Right lobe of liver (tissue), 6 donors: ENCODE data around the gene RPL22. TPM values are rescaled to one million over a fixed set of nuclear protein-coding genes. Genes with fewer than 3 reads are reported as not detected.

Source experiments
- ATAC-seq, 4 donors: fragments of 200-7000 bp; cut with Tn5 transposase; one replicate each; pipeline ENCODE4 v1.9.1; 2020; ENCODE audit warnings: mild to moderate bottlenecking in 4 of 4, moderate library complexity in 4 of 4
- DNase-seq, 3 donors: peaks; one replicate each; pipeline ENCODE4 v3.0.0-alpha.2; 2020
- H3K27ac ChIP-seq, 3 donors: fragments of 200-600 bp; one replicate each; pipeline ENCODE4 v1.8.0; 2022
- H3K27me3 ChIP-seq, 2 donors: fragments of 200-600 bp; one replicate each; pipeline ENCODE4 v1.8.0; 2022
- H3K36me3 ChIP-seq, 4 donors: fragments of 200-600 bp; sonication (generic) in 1 of 4; one replicate each; pipeline versions ENCODE4 v1.5.1 to v1.8.0; 2017 to 2022; ENCODE audit warnings: control low read depth in 1 of 4
- H3K4me1 ChIP-seq, 4 donors: fragments of 200-600 bp; sonication (generic) in 1 of 4; one replicate each; pipeline versions ENCODE4 v1.5.1 to v1.8.0; 2017 to 2022; ENCODE audit warnings: control low read depth in 1 of 4
- H3K4me3 ChIP-seq, 3 donors: fragments of 200-600 bp; one replicate each; pipeline ENCODE4 v1.8.0; 2022
- H3K9me3 ChIP-seq, 4 donors: fragments of 200-600 bp; sonication (generic) in 1 of 4; one replicate each; pipeline versions ENCODE4 v1.5.1 to v1.8.0; 2017 to 2022; ENCODE audit warnings: control low read depth in 1 of 4
- POLR2A ChIP-seq: fragments of 450-650 bp; IDR thresholded peaks from one replicate; pipeline ENCODE4 v1.6.1; 2017; ENCODE audit warnings: antibody characterized with exemption, mild to moderate bottlenecking
- WGBS: methylation state at CpG from one replicate; pipeline ENCODE4 v1.1.6; 2018; ENCODE audit warnings: low coverage, low lambda C conversion rate; ENCODE audit not compliant: insufficient coverage; ENCODE audit errors: missing lambda C conversion rate; 5-methylcytosine and 5-hydroxymethylcytosine counted together
- intact Hi-C, 2 donors: fragments of 100-400 bp; cut with DNase I; formaldehyde crosslinking; loops; one replicate each; pipeline versions ENCODE4 v1.11.2 to v1.14.1; 2022
- total RNA-seq, 6 experiments: library from RNA; depleted of rRNA in 2 of 6; stranded (reverse); fragments of >200 nt in 2 of 6; fragmentation: NEBNext Ultra II Directional in 3 of 6; extraction: Animal tissue kit (Norgen Biotek cat#: 25700) in 3 of 6; gene quantifications; one replicate each; pipeline versions ENCODE4 v1.1.0 to v1.2.4, GENCODE V29; 2016 to 2023
- TF ChIP-seq, protein P1 (sequence below), 4 donors: fragments of 200-600 bp in 3 of 4; fragments of 450-650 bp in 1 of 4; IDR thresholded peaks; one replicate each; pipeline versions ENCODE4 v1.5.1 to v1.8.0; 2016 to 2022; ENCODE audit warnings: antibody characterized with exemption in 4 of 4, mild to moderate bottlenecking in 2 of 4
- donor health status: DM: no; HTN: yes; CAD: no.
- donor health status: DM: no; HTN: no; CAD: no.
- donor health status: DM: no; HTN: no; CAD: no.
- donor health status: DM: no; HTN: yes; CAD: no.
- donor health status: DM: no; HTN: yes; CAD: no.

RPL22 gene
- total RNA-seq, 6 experiments from 2014 or later, result 45.4 to 156 (median 134) TPM

DNA sequence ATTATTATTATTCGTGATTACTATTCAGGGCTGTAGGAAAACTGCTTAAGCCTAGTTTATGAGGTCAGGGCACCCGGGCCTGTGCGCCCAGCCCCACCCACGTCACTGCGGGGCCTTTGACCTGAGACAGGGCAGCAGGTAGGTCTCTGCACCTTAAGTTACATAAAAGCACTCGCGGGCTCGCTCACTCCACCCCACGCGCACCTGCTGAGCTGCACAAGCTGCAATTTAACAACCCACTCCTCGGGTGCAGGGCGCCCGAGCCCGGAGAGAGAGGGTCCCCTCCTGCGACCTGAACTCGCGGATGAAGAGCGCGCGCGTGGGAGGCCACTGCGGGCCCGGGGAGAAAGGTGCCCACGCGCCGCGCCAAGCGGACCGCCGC, 35.9 kb upstream of the RPL22 start:
- Histone ChIP-seq H3K4me3 (peak overlapping the region; percentile 67 to 86 (median 75)), H3K27me3 (no peaks in the 10 kb centered on the region), H3K36me3 (peaks cover 0 to 30% (median 15%) of the 10 kb centered on the region in 4 donors), H3K9me3 (no peaks in the 10 kb centered on the region), H3K4me1 (peaks cover 0 to 9% (median 0%) of the 10 kb centered on the region in 4 donors), H3K27ac (peak overlapping the region in 2 of 3 donors; percentile 46 to 69)
- peak; percentile 59 to 80 (median 70) for ATAC-seq
- DNase-seq, result peak; percentile 66 to 88 (median 88)
- intact Hi-C loops, result no loop called here
- 0% methylated on average over 6 of the region's 30 CpGs for WGBS
- TF ChIP-seq, protein P1, sequence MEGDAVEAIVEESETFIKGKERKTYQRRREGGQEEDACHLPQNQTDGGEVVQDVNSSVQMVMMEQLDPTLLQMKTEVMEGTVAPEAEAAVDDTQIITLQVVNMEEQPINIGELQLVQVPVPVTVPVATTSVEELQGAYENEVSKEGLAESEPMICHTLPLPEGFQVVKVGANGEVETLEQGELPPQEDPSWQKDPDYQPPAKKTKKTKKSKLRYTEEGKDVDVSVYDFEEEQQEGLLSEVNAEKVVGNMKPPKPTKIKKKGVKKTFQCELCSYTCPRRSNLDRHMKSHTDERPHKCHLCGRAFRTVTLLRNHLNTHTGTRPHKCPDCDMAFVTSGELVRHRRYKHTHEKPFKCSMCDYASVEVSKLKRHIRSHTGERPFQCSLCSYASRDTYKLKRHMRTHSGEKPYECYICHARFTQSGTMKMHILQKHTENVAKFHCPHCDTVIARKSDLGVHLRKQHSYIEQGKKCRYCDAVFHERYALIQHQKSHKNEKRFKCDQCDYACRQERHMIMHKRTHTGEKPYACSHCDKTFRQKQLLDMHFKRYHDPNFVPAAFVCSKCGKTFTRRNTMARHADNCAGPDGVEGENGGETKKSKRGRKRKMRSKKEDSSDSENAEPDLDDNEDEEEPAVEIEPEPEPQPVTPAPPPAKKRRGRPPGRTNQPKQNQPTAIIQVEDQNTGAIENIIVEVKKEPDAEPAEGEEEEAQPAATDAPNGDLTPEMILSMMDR (IDR thresholded peaks at IDR 0.05), result no peak
- TF ChIP-seq POLR2A, result no peak

DNA sequence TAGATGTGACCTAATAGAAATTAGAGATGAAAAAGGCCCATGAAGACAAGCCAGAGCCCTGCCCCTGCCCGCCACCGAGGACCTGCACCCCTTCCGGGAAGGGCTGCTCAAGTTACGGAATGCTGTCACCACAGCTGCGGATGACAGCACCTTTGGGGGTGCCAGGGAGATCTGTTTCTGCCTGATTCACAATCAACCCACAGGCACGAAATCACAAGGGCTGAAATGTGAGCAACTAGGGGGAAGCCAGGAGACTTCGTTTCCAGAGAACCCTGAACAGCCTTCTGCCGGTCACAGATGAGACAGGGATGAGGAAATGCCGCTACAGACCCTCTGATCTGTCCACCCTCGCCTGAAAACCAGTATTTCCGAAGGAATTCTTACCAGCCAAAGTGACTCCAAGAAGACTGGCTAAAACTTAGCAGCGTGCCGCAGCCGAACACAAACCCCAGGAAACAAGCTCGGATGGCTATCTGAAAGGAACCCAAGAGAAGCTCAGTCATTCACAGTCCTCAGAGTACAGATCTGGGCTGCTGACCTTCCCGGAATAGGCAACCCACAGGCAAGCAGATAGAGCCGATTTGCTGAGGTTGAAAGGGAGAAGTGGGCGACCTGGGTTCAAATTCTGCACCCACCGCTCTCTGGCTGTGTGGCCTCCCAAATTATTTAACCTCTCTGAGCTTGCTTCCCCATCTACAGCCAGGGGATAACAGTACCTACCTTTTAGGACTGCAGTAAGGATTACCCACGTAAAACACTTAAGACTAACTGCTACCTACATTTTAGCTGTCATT, 35.3 kb upstream of the RPL22 start:
- ATAC-seq (no peak), DNase-seq (no peak)
- H3K36me3 ChIP-seq, result peaks cover 0 to 36% (median 15%) of the 10 kb centered on the region in 4 donors
- intact Hi-C loops, result no loop called here
- no peaks in the 10 kb centered on the region for H3K9me3 ChIP-seq
- TF ChIP-seq, protein P1 (IDR thresholded peaks at IDR 0.05), result no peak
- TF ChIP-seq POLR2A, result no peak
- peak overlapping the region; percentile 67 to 86 (median 75) for H3K4me3 ChIP-seq
- peak overlapping the region in 1 of 3 donors; percentile 69 for H3K27ac ChIP-seq
- WGBS, result 56% methylated on average over 13 of the region's 20 CpGs
- peaks cover 0 to 9% (median 0%) of the 10 kb centered on the region in 4 donors for H3K4me1 ChIP-seq
- no peaks in the 10 kb centered on the region for H3K27me3 ChIP-seq

DNA sequence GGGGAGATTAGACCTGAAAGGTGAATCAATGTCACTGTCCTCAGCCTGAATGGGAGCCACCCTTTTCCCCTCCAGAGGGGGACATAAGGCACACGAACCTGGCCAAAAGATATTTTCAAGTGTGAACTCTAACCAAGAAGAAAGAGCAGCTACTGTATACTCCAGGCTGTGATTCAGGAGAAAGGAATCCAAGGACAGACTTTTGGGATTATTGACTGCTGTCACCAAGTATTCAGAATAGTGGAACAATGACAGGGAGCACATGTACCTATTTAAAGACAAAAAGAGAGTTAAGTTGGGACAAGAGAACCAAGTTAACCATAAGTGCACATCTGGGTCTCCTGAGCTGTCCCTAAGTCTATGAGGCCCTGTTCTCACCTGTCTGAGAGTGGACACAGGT, 34.0 kb upstream of the RPL22 start:
- H3K4me1 ChIP-seq, result peaks cover 0 to 9% (median 0%) of the 10 kb centered on the region in 4 donors
- H3K9me3 ChIP-seq, result no peaks in the 10 kb centered on the region
- TF ChIP-seq POLR2A, result no peak
- TF ChIP-seq, protein P1 (IDR thresholded peaks at IDR 0.05), result no peak
- H3K36me3 ChIP-seq, result peaks cover 0 to 37% (median 17%) of the 10 kb centered on the region in 4 donors
- intact Hi-C loops, result no loop called here
- DNase-seq, result no peak
- H3K27ac ChIP-seq, result no peak overlapping the region
- no peak overlapping the region for H3K4me3 ChIP-seq
- WGBS, result 67% methylated on average over 1 of the region's 1 CpG
- no peaks in the 10 kb centered on the region for H3K27me3 ChIP-seq
- ATAC-seq, result no peak

DNA sequence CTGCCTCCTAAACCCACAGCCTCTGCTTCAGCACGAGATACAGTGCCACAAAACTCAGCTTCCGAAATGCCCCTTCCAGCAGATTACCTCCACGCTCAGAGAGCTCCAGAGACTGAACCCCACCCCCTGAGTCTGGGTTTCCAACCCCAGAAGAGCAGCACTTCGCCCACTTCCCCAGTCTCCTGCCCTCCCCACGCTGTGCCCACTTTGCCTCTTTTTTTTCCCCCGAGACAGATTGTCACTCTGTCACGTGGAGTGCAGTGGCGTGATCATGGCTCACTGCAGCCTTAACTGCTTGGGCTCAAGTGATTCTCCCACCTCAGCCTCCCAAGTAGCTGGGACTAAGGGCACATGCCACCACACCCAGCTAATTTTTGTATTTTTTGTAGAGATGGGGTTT, 26.3 kb upstream of the RPL22 start:
- TF ChIP-seq POLR2A, result no peak
- TF ChIP-seq, protein P1 (IDR thresholded peaks at IDR 0.05), result no peak
- 94% methylated on average over 8 of the region's 8 CpGs for WGBS
- Histone ChIP-seq H3K36me3 (peaks cover 2 to 43% (median 9%) of the 10 kb centered on the region in 4 donors), H3K27me3 (no peaks in the 10 kb centered on the region), H3K4me1 (no peaks in the 10 kb centered on the region), H3K4me3 (no peak overlapping the region), H3K9me3 (no peaks in the 10 kb centered on the region), H3K27ac (no peak overlapping the region)
- intact Hi-C loops, result no loop called here
- ATAC-seq (no peak), DNase-seq (no peak)
